C4-2B (cell line): ENCODE results near the gene ARVCF.

Experiments used
- ZFX ChIP-seq: fragments of 450-650 bp; IDR thresholded peaks from 2 replicates; pipeline ENCODE4 v1.6.1; 2017
- TF ChIP-seq, protein P1 (sequence below): fragments of 450-650 bp; conservative IDR thresholded peaks from 2 replicates; pipeline ENCODE4 v1.5.1; 2017; ENCODE audit warnings: mild to moderate bottlenecking

DNA sequence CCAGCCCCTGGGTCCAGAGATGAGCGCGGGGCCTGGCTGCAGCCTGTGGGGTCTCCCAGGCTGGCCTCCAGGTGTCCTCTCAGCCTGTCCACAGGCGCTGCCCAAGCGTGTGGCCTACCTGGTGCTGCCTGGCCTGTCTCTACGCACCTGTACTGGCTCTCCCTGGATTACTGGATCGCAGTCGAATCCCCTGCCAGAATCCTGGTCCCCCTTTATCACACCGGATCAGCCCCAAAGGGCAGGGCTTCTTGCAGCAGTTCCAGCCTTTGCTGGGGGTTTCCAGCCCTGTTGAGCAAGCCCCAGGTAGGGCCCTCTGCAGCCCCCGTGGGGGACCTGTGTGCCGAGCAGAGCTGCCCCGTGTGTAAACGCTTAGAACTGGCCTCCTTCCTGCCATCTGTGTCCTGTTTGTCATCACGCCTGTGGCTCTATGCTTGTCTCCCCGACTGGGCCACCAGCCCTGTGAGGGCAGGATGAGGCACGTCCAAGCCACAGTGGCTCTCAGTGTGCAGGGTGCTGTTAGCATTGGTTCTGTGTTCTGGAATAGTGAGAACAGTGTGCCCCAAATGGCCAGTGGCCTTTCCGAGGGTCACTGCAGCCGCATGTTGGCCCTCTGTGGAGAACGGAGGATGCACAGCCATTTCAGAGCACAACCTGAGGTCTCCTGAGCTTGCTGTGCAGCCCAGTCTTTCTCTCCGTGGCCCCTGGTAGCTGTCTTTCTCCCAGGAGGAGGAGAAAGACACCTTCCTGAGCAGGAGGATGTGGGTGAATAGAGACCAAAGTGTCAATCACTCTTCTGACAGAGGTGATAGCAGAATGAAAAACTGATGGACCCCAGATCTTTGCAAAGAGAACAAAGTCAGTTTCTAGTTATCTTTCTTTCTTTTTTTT lies 61.1 kb downstream of the ARVCF start:
- TF ChIP-seq, protein P1, sequence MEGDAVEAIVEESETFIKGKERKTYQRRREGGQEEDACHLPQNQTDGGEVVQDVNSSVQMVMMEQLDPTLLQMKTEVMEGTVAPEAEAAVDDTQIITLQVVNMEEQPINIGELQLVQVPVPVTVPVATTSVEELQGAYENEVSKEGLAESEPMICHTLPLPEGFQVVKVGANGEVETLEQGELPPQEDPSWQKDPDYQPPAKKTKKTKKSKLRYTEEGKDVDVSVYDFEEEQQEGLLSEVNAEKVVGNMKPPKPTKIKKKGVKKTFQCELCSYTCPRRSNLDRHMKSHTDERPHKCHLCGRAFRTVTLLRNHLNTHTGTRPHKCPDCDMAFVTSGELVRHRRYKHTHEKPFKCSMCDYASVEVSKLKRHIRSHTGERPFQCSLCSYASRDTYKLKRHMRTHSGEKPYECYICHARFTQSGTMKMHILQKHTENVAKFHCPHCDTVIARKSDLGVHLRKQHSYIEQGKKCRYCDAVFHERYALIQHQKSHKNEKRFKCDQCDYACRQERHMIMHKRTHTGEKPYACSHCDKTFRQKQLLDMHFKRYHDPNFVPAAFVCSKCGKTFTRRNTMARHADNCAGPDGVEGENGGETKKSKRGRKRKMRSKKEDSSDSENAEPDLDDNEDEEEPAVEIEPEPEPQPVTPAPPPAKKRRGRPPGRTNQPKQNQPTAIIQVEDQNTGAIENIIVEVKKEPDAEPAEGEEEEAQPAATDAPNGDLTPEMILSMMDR = no peak
- TF ChIP-seq ZFX = no peak
